ENCODE measurements around the gene AP2A2.
A peak's percentile ranks its signal among the peaks of the same experiment; 100 is the strongest.

AP2A2 gene

GRCh38 chr11:899724-900123 is 25.9 kb upstream of the AP2A2 start:
- no peak for DNase-seq

- DNase-seq: no peak
Observed at GRCh38 chr11:900545-900944, 25.1 kb upstream of the AP2A2 start.

- no peak for DNase-seq
Observed at GRCh38 chr11:901452-902061, 24.1 kb upstream of the AP2A2 start.

GRCh38 chr11:904380-904779 is 21.3 kb upstream of the AP2A2 start:
- no peak for DNase-seq

GRCh38 chr11:905952-906351 is 19.7 kb upstream of the AP2A2 start:
- no peak for DNase-seq

GRCh38 chr11:907668-908067 is 18.0 kb upstream of the AP2A2 start:
- no peak for DNase-seq

- DNase-seq: no peak
Observed at GRCh38 chr11:908273-908672, 17.4 kb upstream of the AP2A2 start.

GRCh38 chr11:909406-909805 is 16.3 kb upstream of the AP2A2 start:
- no peak for DNase-seq

GRCh38 chr11:910044-910588 is 15.6 kb upstream of the AP2A2 start:
- DNase-seq: peak; percentile 61

- peak; percentile 93 for DNase-seq
Observed at GRCh38 chr11:910589-911030, 15.1 kb upstream of the AP2A2 start, which contains the start of gene CHID1. TSS of gene CHID1 (minus strand) at chr11:910810. CDS start at chr11:904816, 5,994 bp downstream.

GRCh38 chr11:911031-911889 is 14.4 kb upstream of the AP2A2 start:
- peak; percentile 72 for DNase-seq

GRCh38 chr11:911890-912219 is 13.8 kb upstream of the AP2A2 start:
- DNase-seq: no peak

GRCh38 chr11:912266-912665 is 13.4 kb upstream of the AP2A2 start:
- DNase-seq: no peak

- no peak for DNase-seq
Observed at GRCh38 chr11:913043-913442, 12.6 kb upstream of the AP2A2 start.

- DNase-seq: no peak
Observed at GRCh38 chr11:914204-914603, 11.5 kb upstream of the AP2A2 start.

GRCh38 chr11:914747-915501 is 10.7 kb upstream of the AP2A2 start:
- no peak for DNase-seq

GRCh38 chr11:917426-917825 is 8.2 kb upstream of the AP2A2 start:
- DNase-seq: no peak

- DNase-seq: peak; percentile 77
Observed at GRCh38 chr11:921921-922678, 3.6 kb upstream of the AP2A2 start.

GRCh38 chr11:923691-924405 is 1.8 kb upstream of the AP2A2 start:
- no peak for DNase-seq

- peak; percentile 33 for DNase-seq
Observed at GRCh38 chr11:924406-925157, 1.1 kb upstream of the AP2A2 start.

GRCh38 chr11:925158-925495 is 543 bp upstream of the AP2A2 start:
- no peak for DNase-seq

Measured in NCI-H69 (cell line).